ENCODE measurements around the gene SEC24B.
"Not testable (repeated sequence)": the region's sequence is repeated elsewhere in the genome, so short reads cannot be mapped to it uniquely, and the experiment has no call there.

Gene SEC24B

GRCh38 chr4:109429545-109429944 is 4.1 kb upstream of the SEC24B start:
- in situ Hi-C loops (cut with MboI; ENCODE audit: low sequenced_read_pairs) = loop anchor here (10.0 kb wide), 1 partner anchor 385 kb away; the partner anchor contains the start of gene GAR1

GRCh38 chr4:109432203-109432602 is 1.4 kb upstream of the SEC24B start:
- in situ Hi-C loops (cut with MboI; ENCODE audit: low sequenced_read_pairs) = no loop called here

- in situ Hi-C loops (cut with MboI; ENCODE audit: low sequenced_read_pairs) = no loop called here
Observed at GRCh38 chr4:109432696-109433095, 919 bp upstream of the SEC24B start.

- in situ Hi-C loops (cut with MboI; ENCODE audit: low sequenced_read_pairs) = no loop called here
Observed at GRCh38 chr4:109434007-109434971, 674 bp downstream of the SEC24B start.

- in situ Hi-C loops (cut with MboI; ENCODE audit: low sequenced_read_pairs) = no loop called here
Observed at GRCh38 chr4:109435635-109436034, 2.0 kb downstream of the SEC24B start.

- in situ Hi-C loops (cut with MboI; ENCODE audit: low sequenced_read_pairs) = no loop called here
Observed at GRCh38 chr4:109436504-109436903, 2.9 kb downstream of the SEC24B start.

- in situ Hi-C loops (cut with MboI; ENCODE audit: low sequenced_read_pairs) = no loop called here
Observed at GRCh38 chr4:109440948-109441347, 7.3 kb downstream of the SEC24B start.

- in situ Hi-C loops (cut with MboI; ENCODE audit: low sequenced_read_pairs) = no loop called here
Observed at GRCh38 chr4:109441862-109442458, 8.3 kb downstream of the SEC24B start.

- in situ Hi-C loops (cut with MboI; ENCODE audit: low sequenced_read_pairs) = no loop called here
Observed at GRCh38 chr4:109444182-109444844, 10.7 kb downstream of the SEC24B start.

- in situ Hi-C loops (cut with MboI; ENCODE audit: low sequenced_read_pairs) = no loop called here
Observed at GRCh38 chr4:109447278-109447677, 13.7 kb downstream of the SEC24B start.

GRCh38 chr4:109451544-109452273 is 18.1 kb downstream of the SEC24B start:
- in situ Hi-C loops (cut with MboI; ENCODE audit: low sequenced_read_pairs) = no loop called here

- in situ Hi-C loops (cut with MboI; ENCODE audit: low sequenced_read_pairs) = not testable (repeated sequence)
Observed at GRCh38 chr4:109453110-109453509, 19.5 kb downstream of the SEC24B start.

GRCh38 chr4:109462297-109462696 is 28.7 kb downstream of the SEC24B start:
- in situ Hi-C loops (cut with MboI; ENCODE audit: low sequenced_read_pairs) = no loop called here

GRCh38 chr4:109462802-109463201 is 29.2 kb downstream of the SEC24B start:
- in situ Hi-C loops (cut with MboI; ENCODE audit: low sequenced_read_pairs) = no loop called here

GRCh38 chr4:109465069-109465468 is 31.5 kb downstream of the SEC24B start:
- in situ Hi-C loops (cut with MboI; ENCODE audit: low sequenced_read_pairs) = no loop called here

- in situ Hi-C loops (cut with MboI; ENCODE audit: low sequenced_read_pairs) = no loop called here
Observed at GRCh38 chr4:109469915-109470314, 36.3 kb downstream of the SEC24B start.

GRCh38 chr4:109472343-109472761 is 38.7 kb downstream of the SEC24B start:
- in situ Hi-C loops (cut with MboI; ENCODE audit: low sequenced_read_pairs) = no loop called here

GRCh38 chr4:109473824-109474223 is 40.2 kb downstream of the SEC24B start:
- in situ Hi-C loops (cut with MboI; ENCODE audit: low sequenced_read_pairs) = no loop called here

GRCh38 chr4:109486007-109486406 is 52.4 kb downstream of the SEC24B start:
- in situ Hi-C loops (cut with MboI; ENCODE audit: low sequenced_read_pairs) = no loop called here

GRCh38 chr4:109494563-109494962 is 60.9 kb downstream of the SEC24B start:
- in situ Hi-C loops (cut with MboI; ENCODE audit: low sequenced_read_pairs) = no loop called here

- in situ Hi-C loops (cut with MboI; ENCODE audit: low sequenced_read_pairs) = no loop called here
Observed at GRCh38 chr4:109495514-109495913, 61.9 kb downstream of the SEC24B start.

Measured in HL-60/S4 treated with phorbol 12-myristate 13-acetate at 8.2 ng/mL for 4 days and 3 days (cell line).